ENCODE measurements around the gene GEMIN8. TPM values are rescaled to one million over a fixed set of nuclear protein-coding genes. Genes with fewer than 3 reads are reported as not detected.

GEMIN8 gene
- polyA plus RNA-seq, 2 of the 4 experiments (the other 2 are of a cell fraction) = 13.9 to 21.8 TPM

DNA sequence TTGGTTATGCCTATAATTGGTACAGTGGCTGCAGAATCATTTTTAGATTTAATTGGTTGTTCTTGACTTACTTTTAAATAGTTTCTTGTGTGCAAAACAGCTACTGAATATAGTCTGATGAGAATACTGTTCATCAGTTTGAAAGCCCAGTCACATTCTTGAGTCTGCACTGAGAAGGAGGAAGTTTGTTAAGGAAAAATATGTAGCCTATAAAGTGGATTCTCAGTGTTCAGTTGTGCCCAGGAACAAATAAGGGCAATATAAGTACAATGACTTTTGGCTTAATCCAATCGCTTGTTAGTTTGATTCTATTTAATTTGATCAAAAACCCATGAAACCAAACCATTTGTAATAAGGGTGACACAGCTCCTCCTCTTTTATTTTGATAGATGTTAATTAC lies 32.8 kb upstream of the GEMIN8 start:
- Histone ChIP-seq H3K27ac (no peak overlapping the region), H3K4me3 (no peak overlapping the region), H3K4me1 (peaks cover 12% of the 10 kb centered on the region), H3K4me2 (no peak overlapping the region), H3K9me3 (no peaks in the 10 kb centered on the region)
- POLR2A ChIA-PET = no interaction called here
- 94% methylated on average over 1 of the region's 1 CpG for WGBS (ENCODE audit: missing lambda C conversion rate)
- FAIRE-seq = no peak
- CTCF ChIA-PET = no interaction called here
- DNase-seq (ENCODE audit: low read depth in 1 of 2, low spot score in 1 of 2) = no peak
- no peak for ATAC-seq
- TF ChIP-seq RFX5 (IDR thresholded peaks at IDR 0.05) (no peak), RARB (CRISPR knock-in tag; IDR thresholded peaks at IDR 0.05) (no peak), HOXB5 (CRISPR knock-in tag; IDR thresholded peaks at IDR 0.05) (no peak), JUN (IDR thresholded peaks at IDR 0.05) (no peak), EHMT2 (IDR thresholded peaks at IDR 0.05; ENCODE audit: low read depth) (no peak), CBX2 (IDR thresholded peaks at IDR 0.05; ENCODE audit: borderline replicate concordance, low read depth) (no peak), SMC3 (IDR thresholded peaks at IDR 0.05) (no peak), ZFP36 (IDR thresholded peaks at IDR 0.05; ENCODE audit: borderline replicate concordance, partially characterized antibody) (no peak), BCL3 (IDR thresholded peaks at IDR 0.05) (no peak), ZC3H11A (IDR thresholded peaks at IDR 0.05) (no peak), POLR2A (IDR thresholded peaks at IDR 0.05; ENCODE audit: low read length) (no peak), HMGXB4 (CRISPR knock-in tag; IDR thresholded peaks at IDR 0.05; ENCODE audit: borderline replicate concordance) (no peak), ZNF302 (CRISPR knock-in tag; IDR thresholded peaks at IDR 0.05) (no peak), RAD21 (conservative IDR thresholded peaks at IDR 0.05 in 1 of 2, IDR thresholded peaks at IDR 0.05 in 1 of 2) (no peak)
- TF ChIP-seq, protein P1, sequence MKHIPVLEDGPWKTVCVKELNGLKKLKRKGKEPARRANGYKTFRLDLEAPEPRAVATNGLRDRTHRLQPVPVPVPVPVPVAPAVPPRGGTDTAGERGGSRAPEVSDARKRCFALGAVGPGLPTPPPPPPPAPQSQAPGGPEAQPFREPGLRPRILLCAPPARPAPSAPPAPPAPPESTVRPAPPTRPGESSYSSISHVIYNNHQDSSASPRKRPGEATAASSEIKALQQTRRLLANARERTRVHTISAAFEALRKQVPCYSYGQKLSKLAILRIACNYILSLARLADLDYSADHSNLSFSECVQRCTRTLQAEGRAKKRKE (CRISPR knock-in tag; IDR thresholded peaks at IDR 0.05; ENCODE audit: low read depth) = no peak

DNA sequence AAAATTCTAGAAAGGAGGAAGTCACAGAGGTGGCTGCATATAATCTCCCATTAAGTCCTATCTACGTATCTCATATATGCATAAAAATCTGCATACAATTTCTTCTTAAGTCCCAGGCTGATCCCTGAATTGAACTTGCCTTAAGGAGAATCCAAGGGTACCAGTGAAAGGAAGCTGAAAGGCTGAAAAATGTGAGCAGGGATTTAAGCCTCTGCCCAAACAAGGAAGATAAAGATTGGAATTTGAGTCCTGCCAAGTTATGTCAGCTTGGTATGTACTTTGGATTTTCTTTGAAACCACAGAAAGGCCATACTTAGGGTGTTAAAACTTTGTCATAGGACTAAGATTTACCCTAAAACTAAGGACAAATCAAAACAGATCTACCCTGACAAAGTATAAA lies 26.5 kb upstream of the GEMIN8 start:
- ChIA-PET CTCF (no interaction called here), POLR2A (no interaction called here)
- Histone ChIP-seq H3K4me1 (no peaks in the 10 kb centered on the region), H3K27ac (no peak overlapping the region), H3K4me2 (no peak overlapping the region), H3K4me3 (no peak overlapping the region), H3K9me3 (no peaks in the 10 kb centered on the region)
- TF ChIP-seq RARB (CRISPR knock-in tag; IDR thresholded peaks at IDR 0.05) = no peak
- no peak for TF ChIP-seq EP300 (IDR thresholded peaks at IDR 0.05)
- no peak for TF ChIP-seq KDM1A (IDR thresholded peaks at IDR 0.05; ENCODE audit: low read depth)
- no peak for TF ChIP-seq JUNB (IDR thresholded peaks at IDR 0.05)
- no peak for TF ChIP-seq CTCF (IDR thresholded peaks at IDR 0.05)
- TF ChIP-seq NPAS2 (CRISPR knock-in tag; IDR thresholded peaks at IDR 0.05; ENCODE audit: borderline replicate concordance) = no peak
- TF ChIP-seq TP53 (CRISPR knock-in tag; IDR thresholded peaks at IDR 0.05) = no peak
- no peak for TF ChIP-seq HDAC2 (IDR thresholded peaks at IDR 0.05)
- TF ChIP-seq HOXA7 (CRISPR knock-in tag; IDR thresholded peaks at IDR 0.05) = no peak
- TF ChIP-seq HOXB5 (CRISPR knock-in tag; IDR thresholded peaks at IDR 0.05) = no peak
- no peak for TF ChIP-seq PHF8 (IDR thresholded peaks at IDR 0.05; ENCODE audit: borderline replicate concordance, low read depth)
- TF ChIP-seq MAZ (IDR thresholded peaks at IDR 0.05; ENCODE audit: borderline replicate concordance, low read depth, low read length) = no peak
- TF ChIP-seq CHD4 (IDR thresholded peaks at IDR 0.05; ENCODE audit: borderline replicate concordance) = no peak
- no peak for TF ChIP-seq RAD21 (conservative IDR thresholded peaks at IDR 0.05 in 1 of 2, IDR thresholded peaks at IDR 0.05 in 1 of 2)
- DNase-seq (ENCODE audit: low read depth in 1 of 2, low spot score in 1 of 2) (no peak), ATAC-seq (no peak), FAIRE-seq (peak; percentile 81)
- 90% methylated on average over 1 of the region's 1 CpG for WGBS (ENCODE audit: missing lambda C conversion rate)
